Inferior parietal cortex (tissue), 1 donor: ENCODE data around the gene SQSTM1.
"Not testable (repeated sequence)": the region's sequence is repeated elsewhere in the genome, so short reads cannot be mapped to it uniquely, and the experiment has no call there.

Source experiments
- DNase-seq: peaks from one replicate; pipeline ENCODE4 v3.0.0-alpha.2; 2016; ENCODE audit errors: extremely low spot score

Gene SQSTM1

DNA sequence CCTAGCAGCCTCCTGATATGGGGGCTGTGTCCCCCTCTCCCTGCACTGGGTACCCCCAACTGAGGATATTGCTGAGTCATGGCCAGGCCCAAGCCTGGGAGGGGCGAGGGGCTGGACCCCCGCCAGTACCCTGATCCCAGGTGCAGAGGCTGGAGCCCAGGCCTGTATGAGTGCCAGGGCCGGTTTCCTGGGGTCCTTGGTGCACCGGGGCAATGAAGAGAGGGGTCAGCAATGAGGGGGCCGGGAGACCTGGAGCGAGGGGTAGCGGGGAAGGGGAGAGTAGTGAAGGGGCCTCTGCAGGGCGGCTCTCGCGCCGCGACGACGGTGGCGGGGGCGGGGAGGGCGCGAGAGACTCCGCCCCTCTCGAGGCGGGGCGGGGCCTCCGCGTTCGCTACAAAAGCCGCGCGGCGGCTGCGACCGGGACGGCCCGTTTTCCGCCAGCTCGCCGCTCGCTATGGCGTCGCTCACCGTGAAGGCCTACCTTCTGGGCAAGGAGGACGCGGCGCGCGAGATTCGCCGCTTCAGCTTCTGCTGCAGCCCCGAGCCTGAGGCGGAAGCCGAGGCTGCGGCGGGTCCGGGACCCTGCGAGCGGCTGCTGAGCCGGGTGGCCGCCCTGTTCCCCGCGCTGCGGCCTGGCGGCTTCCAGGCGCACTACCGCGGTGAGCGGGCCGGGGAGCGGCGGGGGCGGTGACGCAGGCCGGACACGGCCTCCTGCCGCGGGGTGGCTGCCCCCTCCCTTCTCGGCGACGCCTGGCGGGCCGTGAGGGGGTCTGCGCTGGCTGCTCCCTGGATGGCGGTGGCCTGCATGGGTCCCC, at the start of gene SQSTM1:
TSS of gene SQSTM1 (plus strand) at position 423 of the 815 bp plus-strand sequence. CDS start at position 455, 32 bp downstream.
- DNase-seq: peak; percentile 85

DNA sequence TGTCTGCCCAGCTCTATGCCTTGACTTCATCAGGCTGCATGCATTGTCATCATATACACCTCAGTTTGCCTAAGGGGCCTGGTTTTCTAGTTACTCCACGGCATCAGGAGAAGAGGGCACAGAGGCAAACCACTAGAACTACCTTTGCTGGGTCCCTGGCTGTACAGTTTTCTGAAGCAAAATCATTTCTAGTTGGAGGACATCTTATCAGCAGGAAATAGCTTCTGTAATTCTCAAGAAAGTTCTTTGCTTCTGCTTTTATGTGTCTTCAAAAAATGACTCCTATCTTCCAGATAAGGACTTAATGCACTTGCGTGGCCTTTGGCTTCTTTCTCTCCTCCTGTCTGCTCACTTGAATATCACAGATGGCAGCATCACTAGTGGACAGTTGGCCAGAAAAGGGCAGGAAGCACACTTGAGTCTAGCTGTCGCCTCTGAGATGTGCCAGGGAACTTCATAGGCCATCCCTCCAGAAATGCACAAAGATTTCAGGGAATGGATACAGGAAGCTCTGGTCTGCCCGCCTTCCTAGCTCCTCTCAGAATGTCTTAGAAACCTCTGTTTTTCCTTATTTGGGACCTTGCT, 49.3 kb upstream of the SQSTM1 start:
- no peak for DNase-seq

DNA sequence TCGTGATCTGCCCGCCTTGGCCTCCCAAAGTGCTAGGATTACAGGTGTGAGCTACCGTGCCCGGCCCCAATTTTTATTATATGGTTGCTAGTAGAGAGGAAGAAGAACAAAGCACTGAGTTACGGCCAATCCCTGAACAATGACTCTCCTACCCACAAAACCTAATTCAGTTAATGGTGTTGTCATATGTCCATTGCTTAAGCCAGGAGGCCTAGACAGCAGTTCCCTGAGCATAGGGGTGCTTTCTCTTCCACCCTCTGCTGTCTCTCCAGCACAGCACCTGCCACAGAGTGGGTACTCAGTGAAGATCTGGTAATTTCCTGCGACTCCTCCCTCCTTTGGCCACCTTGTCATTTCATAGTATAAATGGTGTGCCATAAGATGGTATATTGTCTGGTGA, 48.4 kb upstream of the SQSTM1 start:
- DNase-seq: no peak

DNA sequence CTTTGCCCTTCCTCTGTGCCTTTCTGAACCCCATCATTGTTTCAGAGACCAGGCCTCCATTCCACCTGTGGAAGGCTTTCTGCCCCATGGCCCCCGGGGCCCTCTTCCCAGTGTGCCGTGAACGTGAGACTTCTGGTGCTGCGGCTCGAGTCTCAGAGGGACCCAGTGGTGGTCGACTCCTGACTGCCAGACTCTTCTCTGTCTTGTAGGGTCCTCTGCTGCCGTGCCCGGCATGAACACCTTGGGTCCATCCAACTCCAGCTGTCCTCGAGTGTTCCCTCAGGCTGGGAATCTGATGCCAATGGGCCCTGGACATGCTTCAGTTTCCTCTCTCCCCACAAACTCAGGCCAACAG, 47.0 kb upstream of the SQSTM1 start:
- DNase-seq: no peak

DNA sequence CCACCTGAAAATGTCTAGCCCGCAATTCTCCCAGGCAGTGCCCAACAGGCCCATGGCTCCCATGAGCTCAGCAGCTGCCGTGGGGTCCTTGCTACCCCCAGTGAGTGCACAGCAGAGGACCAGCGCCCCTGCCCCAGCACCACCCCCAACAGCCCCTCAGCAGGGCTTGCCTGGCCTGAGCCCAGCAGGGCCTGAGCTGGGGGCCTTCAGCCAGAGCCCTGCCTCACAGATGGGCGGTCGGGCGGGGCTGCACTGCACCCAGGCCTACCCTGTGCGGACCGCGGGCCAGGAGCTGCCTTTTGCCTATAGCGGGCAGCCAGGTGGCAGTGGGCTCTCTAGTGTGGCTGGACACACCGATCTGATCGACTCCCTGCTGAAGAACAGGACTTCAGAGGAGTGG, 46.3 kb upstream of the SQSTM1 start:
- DNase-seq: no peak

DNA sequence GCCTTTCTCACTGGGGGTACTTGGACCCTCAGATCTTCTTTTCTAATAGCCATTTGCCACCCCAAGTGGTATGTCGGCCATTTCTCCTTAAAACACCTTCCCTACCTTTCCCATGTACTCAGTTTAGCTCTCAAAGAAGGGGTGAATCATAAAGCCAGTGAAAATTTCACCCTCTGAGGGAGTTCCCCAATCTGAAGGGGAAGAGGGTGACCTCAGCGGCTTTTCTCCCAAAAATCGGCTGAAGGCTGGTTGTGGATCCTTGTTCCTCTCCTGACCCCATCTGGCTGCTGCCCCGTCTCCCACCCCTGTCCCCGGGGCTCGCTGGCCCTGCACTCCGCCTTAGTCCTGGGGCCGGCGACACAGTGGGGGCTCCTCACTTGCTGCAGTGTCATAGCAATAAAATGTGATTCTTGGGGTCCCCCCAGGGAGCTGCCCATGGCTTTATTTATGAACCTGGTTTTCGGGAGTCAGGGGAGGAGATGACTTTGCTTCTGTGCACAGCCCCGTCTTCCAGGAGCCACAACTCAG, 44.2 kb upstream of the SQSTM1 start:
- no peak for DNase-seq

DNA sequence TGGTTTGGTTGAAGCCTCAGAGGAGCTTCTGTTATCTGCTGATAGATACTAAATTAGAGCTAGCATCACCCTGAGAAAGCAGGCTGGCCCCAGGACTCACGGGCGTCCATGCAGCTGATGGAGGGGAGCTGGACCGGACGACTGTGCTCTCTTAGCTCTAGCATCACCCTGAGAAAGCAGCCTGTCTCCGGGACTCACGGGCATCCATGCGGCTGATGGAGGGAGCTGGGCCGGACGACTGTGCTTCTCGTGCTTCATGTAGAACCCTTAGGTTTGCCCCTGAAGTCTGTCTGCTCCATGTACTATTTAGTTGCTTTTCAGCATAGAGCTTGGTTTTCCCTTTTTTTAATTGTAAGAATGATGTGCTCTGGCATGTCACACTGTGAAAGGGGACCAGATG, 43.2 kb upstream of the SQSTM1 start:
- DNase-seq: no peak

DNA sequence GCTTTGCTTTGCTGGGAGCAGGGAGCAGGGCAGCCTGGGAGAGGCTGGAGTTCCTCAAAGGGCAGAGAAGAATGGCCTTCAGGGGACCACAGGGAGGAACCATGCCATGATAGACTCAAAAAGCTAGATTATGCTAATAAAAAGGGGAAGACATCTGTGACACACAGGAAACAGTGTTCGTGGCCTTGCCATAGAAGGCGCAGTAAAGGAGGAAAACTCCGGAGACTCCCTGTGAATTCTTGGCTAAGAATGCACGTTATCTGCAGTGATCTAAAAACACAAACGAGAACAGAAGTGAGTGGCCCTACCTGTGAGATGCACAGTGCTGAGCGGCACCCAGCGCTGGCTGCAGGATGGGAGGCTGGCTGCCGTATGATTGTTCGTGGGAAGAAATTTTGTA, 42.8 kb upstream of the SQSTM1 start:
- DNase-seq: no peak

DNA sequence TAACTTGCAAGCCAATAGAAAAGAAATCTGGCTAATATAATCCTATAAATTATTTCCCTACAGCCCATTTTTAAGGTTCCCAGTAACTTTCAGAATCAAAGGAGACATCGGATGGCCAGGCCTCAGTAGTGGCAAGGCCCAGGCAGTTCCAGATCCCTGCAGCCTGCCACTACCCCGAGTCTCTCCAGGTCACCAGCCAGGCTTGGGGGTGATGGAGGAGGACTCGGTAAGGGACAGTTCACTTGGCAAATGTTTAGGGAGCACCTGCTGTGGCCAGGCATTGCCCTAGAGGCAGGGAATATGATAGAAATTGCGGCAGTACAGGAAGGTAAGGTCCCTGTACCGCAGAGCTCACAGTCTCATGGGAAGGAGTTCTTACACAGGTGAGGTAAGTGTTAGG, 42.1 kb upstream of the SQSTM1 start:
- no peak for DNase-seq

DNA sequence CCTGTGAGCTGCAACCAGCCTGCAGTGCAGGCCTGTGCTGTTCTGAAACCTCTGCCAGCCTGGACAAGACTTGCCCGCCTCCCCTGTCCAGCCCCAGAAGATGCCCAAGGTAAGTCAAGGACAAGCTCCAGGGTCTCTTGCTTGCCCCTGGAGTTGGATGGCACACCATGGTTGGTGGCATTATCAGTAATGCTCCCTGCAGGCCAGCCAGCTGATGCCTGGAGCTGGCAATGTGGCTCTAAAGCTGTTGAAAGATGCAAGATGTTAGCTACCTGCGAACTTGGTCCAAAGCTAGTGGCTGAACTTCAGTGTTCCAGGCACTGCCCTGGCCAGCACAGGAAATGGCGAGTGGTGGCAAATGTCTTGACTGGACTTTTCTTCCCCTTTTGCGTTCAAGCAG, 40.9 kb upstream of the SQSTM1 start:
- no peak for DNase-seq

DNA sequence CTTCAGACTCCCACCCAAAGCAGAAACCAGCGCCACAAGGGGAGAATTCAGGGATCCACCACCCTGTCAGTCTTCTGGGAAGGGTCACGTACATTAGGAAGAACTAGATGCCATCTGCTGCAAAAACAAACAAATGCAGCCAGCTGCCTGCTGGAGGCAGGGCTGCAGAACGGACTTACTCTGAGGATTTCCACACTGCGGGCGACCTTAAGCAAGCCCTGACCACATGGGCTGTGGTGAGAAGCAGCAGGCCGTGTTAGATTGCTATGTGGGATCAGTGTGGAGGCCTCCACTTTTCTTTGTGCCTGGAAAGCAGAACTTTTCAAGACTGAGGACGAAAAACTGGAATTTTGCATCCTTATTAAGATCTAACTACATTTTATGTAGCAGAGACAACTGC, 40.3 kb upstream of the SQSTM1 start:
- no peak for DNase-seq

DNA sequence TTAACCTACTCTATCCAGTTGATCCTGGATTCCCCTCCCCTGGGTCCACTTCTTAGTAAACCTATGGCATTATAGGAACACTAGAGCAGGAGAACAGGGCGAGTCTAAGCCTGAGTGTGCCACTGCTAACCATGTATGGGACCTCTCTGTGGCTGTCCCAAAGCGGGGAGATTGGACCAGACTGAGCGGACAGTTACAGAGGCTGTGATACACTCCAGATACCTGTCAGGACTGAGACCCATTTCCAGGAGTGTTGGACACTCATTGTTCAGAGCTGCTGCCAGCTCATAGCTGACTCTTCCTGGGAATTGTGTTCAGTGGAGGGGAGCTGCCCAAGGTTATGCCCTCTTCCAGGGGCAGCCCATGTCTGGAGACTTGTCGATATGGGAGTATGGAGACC, 38.9 kb upstream of the SQSTM1 start:
- DNase-seq: no peak

DNA sequence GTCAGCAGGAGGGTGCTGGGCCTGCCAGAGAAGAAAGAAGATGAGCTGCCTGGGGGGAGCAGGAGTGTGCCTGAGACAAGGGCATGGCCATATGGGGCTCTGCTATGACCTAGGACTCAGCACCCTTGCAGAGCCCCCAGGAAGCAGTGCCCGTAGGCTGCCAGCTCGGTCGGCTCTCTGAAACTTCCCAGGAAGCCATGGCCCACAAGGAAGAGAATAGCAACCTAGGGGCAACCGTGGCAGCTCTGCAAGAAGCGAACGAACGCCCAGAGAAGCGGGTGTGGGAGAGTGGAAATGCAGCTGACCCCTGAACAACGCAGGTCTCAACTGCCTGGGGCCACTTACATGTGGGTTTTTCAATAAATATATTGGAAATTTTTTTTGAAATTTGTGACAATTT, 37.6 kb upstream of the SQSTM1 start:
- DNase-seq: no peak

DNA sequence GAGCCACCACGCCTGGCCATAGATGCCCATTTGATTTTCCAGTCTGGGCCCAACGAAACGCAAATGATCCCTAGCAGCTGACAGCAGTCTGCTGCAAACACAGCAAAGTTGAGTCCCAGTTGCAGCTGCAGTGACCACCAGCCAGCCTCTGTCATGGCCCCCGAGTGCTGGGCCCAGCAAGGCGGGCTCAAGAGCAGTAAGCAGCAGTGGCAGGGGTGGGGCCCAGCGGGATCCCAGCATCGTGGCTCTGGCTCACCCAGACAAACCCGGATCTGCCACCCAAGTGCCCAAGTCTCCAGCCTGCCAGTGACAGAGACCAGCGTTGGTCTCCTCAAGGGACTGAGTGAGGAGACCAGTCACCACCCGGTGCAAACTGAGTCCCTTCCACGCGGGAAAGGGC, 33.8 kb upstream of the SQSTM1 start:
- no peak for DNase-seq

DNA sequence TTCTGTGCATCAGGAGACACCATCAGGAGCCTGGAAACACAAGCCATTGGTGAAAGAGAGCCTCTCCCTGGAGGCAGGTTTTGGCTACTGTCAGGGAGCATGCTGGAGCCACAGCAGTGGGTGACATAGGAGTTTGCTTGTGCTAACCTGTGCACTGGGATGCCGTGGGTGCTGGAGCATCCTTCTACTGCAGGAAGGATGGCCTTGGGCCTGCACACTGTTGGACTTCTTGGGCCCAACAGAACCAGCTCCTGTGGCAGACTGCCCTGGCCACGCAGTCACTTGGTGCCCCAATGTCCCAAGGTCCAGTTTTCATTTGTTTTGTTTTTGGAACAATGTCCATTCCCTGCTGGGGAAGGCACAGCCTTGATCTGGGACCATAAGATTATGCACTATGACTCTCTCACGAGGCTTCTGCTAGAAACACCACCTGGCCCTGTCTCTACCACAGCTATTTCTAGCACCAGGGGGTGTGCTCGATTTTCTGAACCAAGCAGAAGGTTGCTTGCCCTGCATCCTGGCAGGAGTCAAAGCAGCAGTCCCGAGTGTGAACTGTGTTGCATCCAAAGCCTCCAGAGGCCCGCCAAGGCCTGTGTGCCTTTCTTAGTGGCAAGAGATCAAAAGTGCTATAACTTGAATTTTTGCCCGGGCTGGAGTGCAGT, 32.4 kb upstream of the SQSTM1 start:
- no peak for DNase-seq

DNA sequence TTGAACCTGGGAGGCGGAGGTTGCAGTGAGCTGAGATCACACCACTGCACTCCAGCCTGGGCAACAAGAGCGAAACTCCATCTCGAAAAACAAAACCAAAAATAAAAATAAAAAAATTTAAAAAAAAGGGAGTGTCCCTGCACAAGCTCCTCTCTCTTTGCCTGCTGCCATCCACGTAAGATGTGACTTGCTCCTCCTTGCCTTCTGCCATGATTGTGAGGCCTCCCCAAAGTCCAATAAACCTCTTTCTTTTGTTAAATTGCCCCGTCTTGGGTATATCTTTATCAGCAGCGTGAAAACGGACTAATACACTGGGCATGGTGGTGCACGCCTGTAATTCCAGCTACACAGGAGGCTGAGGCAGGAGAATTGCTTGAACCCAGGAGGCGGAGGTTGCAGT, 31.4 kb upstream of the SQSTM1 start:
- DNase-seq: not testable (repeated sequence)

DNA sequence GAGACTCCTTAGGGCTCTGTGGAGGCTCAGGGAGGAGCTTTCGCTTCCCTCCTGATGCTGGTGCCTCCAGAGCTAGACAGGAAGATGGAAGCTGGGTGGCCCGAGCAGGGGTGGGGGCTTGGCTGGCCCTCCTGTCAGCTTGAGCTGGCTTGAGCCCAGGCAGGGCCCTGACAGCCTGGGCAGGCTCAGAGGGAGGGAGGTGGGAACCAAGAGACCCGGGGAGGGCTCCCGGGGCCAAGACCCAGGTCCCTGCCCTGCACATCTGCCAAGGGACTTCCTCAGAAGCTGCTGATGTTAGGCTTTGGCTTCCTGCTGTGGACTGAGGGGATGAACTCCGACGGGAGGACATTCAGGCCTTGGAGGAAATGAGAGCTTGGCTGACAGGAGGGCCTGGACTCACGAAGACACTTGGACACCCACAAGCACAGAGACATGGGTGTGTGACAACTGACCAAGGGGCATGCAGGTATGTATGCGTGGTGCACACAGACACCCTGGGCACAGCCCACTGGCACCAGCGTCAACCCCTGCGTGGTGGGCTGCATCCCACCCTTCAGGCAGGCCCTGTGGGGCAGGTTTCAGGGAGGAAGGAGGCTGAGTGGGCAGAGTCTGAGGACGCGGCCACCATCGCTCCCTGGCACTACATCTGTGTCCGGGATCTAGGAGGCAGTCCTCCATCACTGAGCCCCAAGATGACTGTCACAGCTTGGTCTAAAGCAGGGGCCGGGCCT, 28.7 kb upstream of the SQSTM1 start:
- DNase-seq: no peak

DNA sequence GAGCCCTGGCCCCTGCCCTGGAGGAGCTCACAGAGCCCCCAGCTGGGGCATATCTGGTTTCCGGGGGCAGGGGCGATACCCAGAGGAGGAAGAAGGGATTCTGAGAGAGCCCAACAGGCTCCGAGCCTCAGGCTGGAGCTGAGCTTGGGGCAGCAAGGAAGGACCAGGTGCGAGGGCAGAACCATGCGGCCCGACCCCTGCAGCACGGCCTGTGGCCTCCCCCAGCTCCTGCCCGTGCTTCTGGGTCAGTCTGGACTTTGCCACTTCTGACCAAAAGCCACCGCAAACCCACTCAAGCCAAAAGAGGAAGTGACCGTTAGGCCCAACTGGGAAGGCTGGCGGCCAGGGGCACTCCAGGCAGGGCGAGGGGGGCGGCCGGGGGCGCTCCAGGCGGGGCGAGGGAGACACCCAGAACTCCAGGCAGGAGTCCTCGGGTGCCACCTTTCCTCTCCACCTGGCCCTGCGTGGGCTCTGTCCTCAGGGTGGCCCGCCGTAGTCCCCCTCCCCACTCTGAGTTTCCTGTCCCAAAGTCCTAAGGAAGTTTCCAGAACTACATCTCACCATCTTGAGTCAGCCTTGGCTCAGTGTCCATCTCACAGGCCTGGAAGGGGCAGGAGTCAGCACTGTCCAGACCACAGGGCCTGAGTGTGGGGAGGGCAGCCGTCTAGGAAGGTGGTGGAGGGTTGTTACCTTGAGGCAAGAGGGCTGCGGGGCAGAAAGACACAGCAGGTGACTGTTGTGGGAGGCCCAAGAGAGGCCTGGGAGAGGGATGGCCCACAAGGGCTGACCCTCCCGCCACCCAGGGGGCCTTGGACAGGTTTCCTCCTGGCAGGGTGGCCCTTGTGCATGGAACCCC, 27.9 kb upstream of the SQSTM1 start:
- no peak for DNase-seq

DNA sequence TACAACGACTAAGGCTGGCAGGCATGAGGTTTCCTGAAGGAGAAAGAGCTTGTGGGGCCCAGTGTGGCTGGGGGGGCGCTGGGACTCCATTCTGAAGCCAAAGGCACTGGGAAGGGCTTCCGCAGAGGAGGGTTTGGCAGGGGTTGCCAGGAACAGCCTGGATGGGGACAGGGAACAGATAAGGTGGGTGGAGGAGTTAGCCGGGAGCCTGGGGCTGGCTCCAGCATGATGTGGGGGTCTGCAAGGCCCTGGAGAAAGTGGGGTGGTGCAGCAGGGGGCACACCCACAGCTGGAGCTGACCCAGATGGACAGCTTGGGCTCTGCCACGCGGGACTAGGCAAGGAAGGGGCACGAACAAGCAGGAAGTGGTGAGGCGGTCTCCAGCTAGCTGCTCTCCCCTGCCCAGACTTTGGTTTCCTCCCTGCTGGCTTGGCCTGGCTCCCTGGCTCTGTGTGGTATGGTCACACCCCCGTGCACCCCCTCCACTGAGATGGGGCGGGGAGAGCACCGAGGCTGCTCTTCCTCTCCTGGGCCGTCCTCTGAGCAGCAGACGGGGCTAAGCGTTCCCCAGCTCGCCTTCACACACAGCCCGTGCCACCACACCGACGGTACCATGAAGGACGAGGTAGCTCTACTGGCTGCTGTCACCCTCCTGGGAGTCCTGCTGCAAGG, 27.1 kb upstream of the SQSTM1 start, which contains the start of gene LTC4S:
TSS of gene LTC4S (plus strand) at position 519 of the 672 bp plus-strand sequence. CDS start at position 614, 95 bp downstream.
- no peak for DNase-seq

DNA sequence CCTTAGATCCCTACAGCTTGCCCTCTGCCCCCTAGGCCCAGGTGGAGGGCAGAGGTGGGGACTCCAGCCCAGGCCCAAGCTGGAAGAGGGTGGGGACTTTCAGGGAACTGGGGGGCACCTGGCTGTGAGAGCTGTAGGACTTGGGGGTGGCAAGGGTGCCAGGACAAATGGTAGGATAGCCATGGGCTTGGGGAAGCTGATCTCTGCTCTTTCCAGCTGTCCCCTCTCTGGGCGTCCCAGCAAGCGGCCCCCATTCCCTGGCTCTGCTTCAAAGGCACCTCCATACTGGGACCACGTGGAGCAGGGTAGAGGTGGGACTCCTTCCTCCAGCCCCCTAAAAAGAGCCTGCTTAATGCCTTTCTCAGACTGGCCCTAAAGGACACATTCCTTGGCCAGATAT, 26.5 kb upstream of the SQSTM1 start:
- DNase-seq: no peak

DNA sequence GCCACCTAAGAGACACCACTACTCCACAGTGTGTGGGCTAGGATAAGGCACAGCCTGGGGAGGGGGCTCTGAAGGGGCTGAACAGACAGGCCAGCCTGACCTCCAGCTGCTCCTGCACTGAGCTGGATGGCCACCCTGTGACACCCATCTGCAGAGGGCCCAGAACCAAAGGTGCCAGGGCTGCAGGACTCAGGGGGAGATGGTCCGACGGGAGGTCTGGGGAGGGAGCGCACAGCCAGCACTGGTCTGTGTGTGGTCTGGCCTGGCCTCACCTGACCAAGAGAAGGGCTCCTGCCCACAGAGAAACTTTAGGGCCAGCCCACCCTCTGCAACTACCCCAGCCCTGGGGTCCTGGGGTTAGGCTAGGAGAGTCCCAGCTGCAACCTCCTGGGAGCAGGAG, 26.1 kb upstream of the SQSTM1 start:
- no peak for DNase-seq
